ENCODE results near the gene SAMHD1. TPM values are rescaled to one million over a fixed set of nuclear protein-coding genes. Genes with fewer than 3 reads are reported as not detected.

SAMHD1 gene
- total RNA-seq, 4 donors from 2014 or later = 373 to 639 (median 471) TPM

DNA sequence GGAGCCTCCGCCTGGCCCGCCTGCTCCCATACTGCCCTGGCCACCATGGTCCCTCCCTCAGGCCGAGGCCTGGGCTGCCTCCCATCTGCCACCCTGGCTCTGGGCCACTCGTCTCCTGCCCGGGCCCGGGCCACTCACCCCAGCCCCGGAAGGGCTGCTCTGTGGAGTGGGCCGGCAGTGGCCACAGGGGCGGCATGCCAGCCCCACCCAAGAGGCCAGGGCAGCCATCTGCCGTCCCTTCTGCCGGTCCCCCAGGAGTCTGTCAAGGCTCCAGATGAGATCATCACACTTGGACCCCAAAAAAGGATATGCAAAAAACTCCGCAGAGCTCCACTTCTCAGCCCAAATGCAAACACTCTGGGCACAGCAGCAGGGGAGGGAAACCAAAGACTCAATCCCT is 99.3 kb downstream of the SAMHD1 start:
- peak overlapping the region; percentile 22 to 38 (median 34) for H3K4me3 ChIP-seq
- TF ChIP-seq EP300 (IDR thresholded peaks at IDR 0.05) = no peak
- peak in 1 of 2 donors; percentile 6 for TF ChIP-seq POLR2AphosphoS5 (IDR thresholded peaks at IDR 0.05)
- TF ChIP-seq, protein P1, sequence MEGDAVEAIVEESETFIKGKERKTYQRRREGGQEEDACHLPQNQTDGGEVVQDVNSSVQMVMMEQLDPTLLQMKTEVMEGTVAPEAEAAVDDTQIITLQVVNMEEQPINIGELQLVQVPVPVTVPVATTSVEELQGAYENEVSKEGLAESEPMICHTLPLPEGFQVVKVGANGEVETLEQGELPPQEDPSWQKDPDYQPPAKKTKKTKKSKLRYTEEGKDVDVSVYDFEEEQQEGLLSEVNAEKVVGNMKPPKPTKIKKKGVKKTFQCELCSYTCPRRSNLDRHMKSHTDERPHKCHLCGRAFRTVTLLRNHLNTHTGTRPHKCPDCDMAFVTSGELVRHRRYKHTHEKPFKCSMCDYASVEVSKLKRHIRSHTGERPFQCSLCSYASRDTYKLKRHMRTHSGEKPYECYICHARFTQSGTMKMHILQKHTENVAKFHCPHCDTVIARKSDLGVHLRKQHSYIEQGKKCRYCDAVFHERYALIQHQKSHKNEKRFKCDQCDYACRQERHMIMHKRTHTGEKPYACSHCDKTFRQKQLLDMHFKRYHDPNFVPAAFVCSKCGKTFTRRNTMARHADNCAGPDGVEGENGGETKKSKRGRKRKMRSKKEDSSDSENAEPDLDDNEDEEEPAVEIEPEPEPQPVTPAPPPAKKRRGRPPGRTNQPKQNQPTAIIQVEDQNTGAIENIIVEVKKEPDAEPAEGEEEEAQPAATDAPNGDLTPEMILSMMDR (IDR thresholded peaks at IDR 0.05) = no peak
- TF ChIP-seq POLR2A (IDR thresholded peaks at IDR 0.05; ENCODE audit: low read depth) = no peak
- H3K27me3 ChIP-seq = no peaks in the 10 kb centered on the region
- peak overlapping the region; percentile 90 to 96 (median 95) for H3K27ac ChIP-seq (replicated peaks in 1 of 4)
- intact Hi-C loops (cut with DNase I) = no loop called here
- H3K4me1 ChIP-seq = peaks cover 77 to 95% (median 92%) of the 10 kb centered on the region in 4 donors
- WGBS = 41% methylated on average over 2 of the region's 12 CpGs
- no peak for DNase-seq (ENCODE audit: extremely low spot score)
- H3K9me3 ChIP-seq = peaks cover 0 to 2% (median 0%) of the 10 kb centered on the region in 4 donors
- H3K36me3 ChIP-seq = peaks cover 0 to 3% (median 0%) of the 10 kb centered on the region in 4 donors

DNA sequence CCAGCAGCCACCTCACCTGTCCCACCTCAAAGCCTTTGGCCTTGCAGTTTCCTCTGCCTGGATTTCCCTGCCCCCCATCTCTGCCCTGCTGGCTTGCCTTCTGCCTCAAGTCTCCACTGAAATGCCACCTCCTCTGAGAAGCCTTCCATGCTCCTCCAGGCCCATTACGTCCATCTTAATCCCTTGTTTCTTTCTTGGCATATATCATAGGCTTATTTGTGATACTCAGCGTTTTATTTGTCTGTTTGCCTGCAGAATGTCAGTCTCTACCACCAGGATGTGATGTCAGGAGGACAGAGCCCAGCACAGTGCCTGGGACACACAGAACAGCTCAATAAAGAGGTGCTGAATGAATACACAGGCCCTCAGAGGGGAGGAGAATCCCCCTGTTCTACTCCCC is 100.0 kb downstream of the SAMHD1 start:
- Histone ChIP-seq H3K36me3 (peaks cover 0 to 3% (median 0%) of the 10 kb centered on the region in 4 donors), H3K9me3 (peaks cover 0 to 2% (median 0%) of the 10 kb centered on the region in 4 donors), H3K4me1 (peaks cover 76 to 95% (median 92%) of the 10 kb centered on the region in 4 donors), H3K27ac (replicated peaks in 1 of 4) (peak overlapping the region; percentile 90 to 96 (median 95)), H3K4me3 (peak overlapping the region in 1 of 4 donors; percentile 38), H3K27me3 (no peaks in the 10 kb centered on the region)
- intact Hi-C loops (cut with DNase I) = no loop called here
- no peak for DNase-seq (ENCODE audit: extremely low spot score)
- TF ChIP-seq POLR2A (IDR thresholded peaks at IDR 0.05; ENCODE audit: low read depth) (no peak), POLR2AphosphoS5 (IDR thresholded peaks at IDR 0.05) (no peak), EP300 (IDR thresholded peaks at IDR 0.05) (no peak)
- TF ChIP-seq, protein P1 (IDR thresholded peaks at IDR 0.05) = no peak
- 56% methylated on average over 2 of the region's 2 CpGs for WGBS

DNA sequence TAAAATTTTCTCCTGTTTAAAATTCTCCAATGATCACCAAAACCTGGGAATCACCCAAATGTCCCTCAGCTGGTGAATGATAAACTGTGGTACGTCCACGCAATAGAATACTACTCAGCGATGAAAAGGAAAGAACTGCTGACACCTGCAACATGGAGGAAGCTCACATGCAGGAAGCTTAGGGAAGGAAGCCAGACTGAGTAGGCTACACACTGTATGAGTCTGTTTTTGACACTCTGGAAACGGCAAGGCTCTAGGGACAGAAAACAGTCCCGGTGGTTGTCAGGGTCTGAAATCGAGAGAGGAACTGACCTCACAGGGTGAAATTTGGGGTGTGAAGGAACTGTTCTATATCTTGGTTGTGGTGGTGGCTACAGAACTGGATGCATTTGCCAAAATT is 100.7 kb downstream of the SAMHD1 start:
- peaks cover 0 to 2% (median 0%) of the 10 kb centered on the region in 4 donors for H3K9me3 ChIP-seq
- intact Hi-C loops (cut with DNase I) = no loop called here
- peak overlapping the region; percentile 90 to 96 (median 95) for H3K27ac ChIP-seq (replicated peaks in 1 of 4)
- peaks cover 0 to 3% (median 0%) of the 10 kb centered on the region in 4 donors for H3K36me3 ChIP-seq
- H3K27me3 ChIP-seq = no peaks in the 10 kb centered on the region
- no peak for DNase-seq (ENCODE audit: extremely low spot score)
- TF ChIP-seq POLR2A (IDR thresholded peaks at IDR 0.05; ENCODE audit: low read depth) = no peak
- TF ChIP-seq POLR2AphosphoS5 (IDR thresholded peaks at IDR 0.05) = no peak
- TF ChIP-seq, protein P1 (IDR thresholded peaks at IDR 0.05) = no peak
- no peak for TF ChIP-seq EP300 (IDR thresholded peaks at IDR 0.05)
- H3K4me1 ChIP-seq = peaks cover 76 to 95% (median 92%) of the 10 kb centered on the region in 4 donors
- WGBS = 89% methylated on average over 6 of the region's 6 CpGs
- H3K4me3 ChIP-seq = no peak overlapping the region

DNA sequence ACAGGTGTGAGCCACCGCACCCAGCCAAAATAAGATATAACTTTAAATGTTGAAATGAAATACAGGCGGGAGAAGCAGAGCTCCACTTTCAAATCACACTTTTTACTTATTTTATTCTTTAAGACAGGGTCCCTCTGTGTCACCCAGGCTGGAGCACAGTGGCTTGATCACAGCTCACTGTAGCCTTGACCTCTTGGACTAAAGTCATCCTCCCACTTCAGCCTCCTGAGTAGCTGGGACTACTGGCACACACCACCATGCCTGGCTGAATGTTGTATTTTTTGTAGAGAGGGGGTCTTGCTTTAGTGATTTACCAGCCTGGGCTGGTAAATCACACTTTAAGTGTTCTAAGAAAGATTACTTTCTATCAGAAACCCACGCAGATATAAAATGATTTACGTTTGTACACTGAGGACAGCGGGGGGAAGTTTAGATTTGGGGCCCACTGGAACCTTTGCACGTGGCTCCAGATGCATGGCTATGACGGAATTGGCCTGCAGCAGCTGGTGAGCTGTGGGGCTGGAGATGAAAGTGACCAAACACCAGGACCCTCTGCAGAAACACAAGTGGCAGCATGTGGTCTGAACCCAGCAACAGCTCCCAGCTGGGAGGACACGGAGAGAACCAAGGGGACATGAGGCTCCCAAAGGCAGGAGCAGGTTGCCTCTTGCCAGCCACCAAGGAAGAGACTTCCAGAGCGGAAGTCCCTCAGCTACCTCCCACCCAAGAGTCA is 102.0 kb downstream of the SAMHD1 start:
- Histone ChIP-seq H3K9me3 (peaks cover 0 to 2% (median 0%) of the 10 kb centered on the region in 4 donors), H3K4me1 (peaks cover 76 to 95% (median 91%) of the 10 kb centered on the region in 4 donors), H3K36me3 (peaks cover 0 to 3% (median under 1%) of the 10 kb centered on the region in 4 donors), H3K27me3 (no peaks in the 10 kb centered on the region), H3K27ac (replicated peaks in 1 of 4) (peak overlapping the region; percentile 90 to 96 (median 95)), H3K4me3 (no peak overlapping the region)
- intact Hi-C loops (cut with DNase I) = no loop called here
- 92% methylated on average over 9 of the region's 9 CpGs for WGBS
- TF ChIP-seq EP300 (IDR thresholded peaks at IDR 0.05) (no peak), POLR2AphosphoS5 (IDR thresholded peaks at IDR 0.05) (no peak), POLR2A (IDR thresholded peaks at IDR 0.05; ENCODE audit: low read depth) (no peak)
- TF ChIP-seq, protein P1 (IDR thresholded peaks at IDR 0.05) = no peak
- no peak for DNase-seq (ENCODE audit: extremely low spot score)

Measured in esophagus muscularis mucosa (tissue), 4 donors.